ENCODE measurements around the gene URM1.

DNA sequence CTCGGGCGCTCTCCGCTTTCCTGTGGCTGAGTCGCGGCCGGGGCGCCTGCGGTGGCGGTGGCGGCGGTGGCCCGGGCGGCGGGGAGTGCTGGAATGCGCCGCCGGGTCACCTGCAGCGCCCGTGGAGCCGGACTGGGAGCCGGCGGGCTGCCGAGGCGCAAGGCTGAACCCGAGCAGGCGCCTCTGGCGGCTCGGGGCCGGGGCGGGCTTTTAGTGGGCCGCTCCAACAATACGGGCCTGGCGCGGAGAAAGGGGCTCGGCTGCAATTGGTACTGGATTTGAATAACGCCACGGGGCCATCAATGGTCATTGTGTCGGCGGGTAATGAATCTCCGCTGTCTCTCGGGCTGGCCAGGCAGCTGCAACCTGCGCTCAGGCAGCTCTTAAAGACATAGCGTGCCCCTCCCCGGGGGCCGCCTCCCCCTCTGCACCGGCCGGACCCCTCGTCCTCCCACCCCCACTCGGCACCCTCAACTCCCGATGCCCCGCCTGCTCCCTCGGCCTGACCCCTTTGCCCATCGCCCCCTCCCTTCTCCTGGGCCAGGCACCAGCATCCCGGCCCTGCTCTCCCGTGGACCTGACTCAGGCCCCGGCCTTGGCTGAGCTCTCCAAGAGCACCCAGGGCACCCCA is 22.1 kb downstream of the URM1 start:
- no peak for TF ChIP-seq CTCF (IDR thresholded peaks at IDR 0.05; ENCODE audit: insufficient read depth, low read length)
- no peak for TF ChIP-seq POLR2AphosphoS5 (IDR thresholded peaks at IDR 0.05; ENCODE audit: low read depth)

Data from HL-60 (cell line).